ENCODE measurements around the gene SPATA24. TPM values are rescaled to one million over a fixed set of nuclear protein-coding genes. Genes with fewer than 3 reads are reported as not detected.

SPATA24 gene
- total and polyA plus RNA-seq, 2 of the 13 experiments (the other 11 are each of a cell fraction or from before 2014, with no cell fraction given), result 6.0 to 11.1 TPM

DNA sequence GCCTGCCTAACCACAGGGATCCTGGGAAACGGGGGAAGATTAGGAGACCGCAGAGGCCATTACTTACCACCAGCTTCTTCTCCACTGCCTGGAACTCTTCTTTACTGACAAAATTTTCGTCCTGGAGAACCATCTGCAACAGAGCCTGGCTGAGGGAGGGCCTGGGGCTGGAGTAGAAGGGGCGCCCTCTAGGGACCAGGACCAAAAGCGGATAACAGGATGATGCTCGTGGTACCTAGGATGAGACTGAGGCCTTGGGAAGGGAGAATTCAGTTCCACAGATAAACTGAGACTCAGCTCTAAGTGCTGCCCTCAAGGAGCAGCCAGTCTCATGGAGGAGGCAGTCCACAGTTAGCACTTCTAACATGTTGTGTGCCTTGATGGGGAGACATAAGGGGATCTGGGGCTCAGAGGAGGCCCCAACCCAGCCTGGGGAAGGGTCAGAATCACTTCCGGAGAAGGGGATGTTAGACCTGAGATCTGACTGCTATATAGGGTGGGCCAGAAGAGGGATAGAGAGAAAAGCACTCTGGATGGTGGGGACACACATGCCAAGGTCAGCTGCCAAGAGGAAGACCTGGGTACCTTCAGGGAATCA, 1.2 kb downstream of the SPATA24 start:
- H3K4me2 ChIP-seq (ENCODE audit: low read depth, low read length), result peak overlapping the region; percentile 99
- H3K4me3 ChIP-seq (replicated peaks in 1 of 3; ENCODE audit: insufficient read depth in 1 of 3, low read depth in 2 of 3, low read length in 3 of 3), result no peak overlapping the region
- in situ Hi-C loops (cut with HindIII; ENCODE audit: extremely low pct_ligation_motif_present, low pct_unique_long_range_greater_than_20kb), result no loop called here
- H4K20me1 ChIP-seq (ENCODE audit: insufficient read depth, low read length), result no peaks in the 10 kb centered on the region; the same call in 1 of the 2 replicates
- intact Hi-C loops (cut with micrococcal nuclease; ENCODE audit: unreplicated experiment), result loop anchor here (2.0 kb wide), 1 partner anchor 18 kb away; no protein-coding TSS in a partner anchor
- no TSS peak for BruUV-seq (replicated peaks)
- ChIA-PET POLR2A (interaction anchor here (0.8 to 1.3 kb wide), 5 partner anchors 8 to 36 kb away, joined by 3 to 4 read pairs (median 3); partner anchors contain the start of gene SLC23A1), CTCF (ENCODE audit: low intra/inter-chr PET ratio, low total read pairs) (interaction anchor here (1.6 kb wide), 1 partner anchor 17 kb away, joined by 6 read pairs; no protein-coding TSS in a partner anchor)
- WGBS (ENCODE audit: low lambda C conversion rate), result 47% methylated on average over 7 of the region's 7 CpGs
- H2AFZ ChIP-seq (ENCODE audit: low read length), result no peak overlapping the region
- no peak overlapping the region for H3K27ac ChIP-seq (ENCODE audit: extremely low read length, insufficient read depth, low read length)
- H3K27me3 ChIP-seq (ENCODE audit: control insufficient read depth in 1 of 2, insufficient read depth in 2 of 2, low read length in 2 of 2), result no peaks in the 10 kb centered on the region
- H3K36me3 ChIP-seq (replicated peaks in 1 of 2; ENCODE audit: control insufficient read depth in 1 of 2, insufficient read depth in 2 of 2, low read length in 2 of 2), result no peaks in the 10 kb centered on the region; a peak in 2 of 5 replicates
- H3K9ac ChIP-seq (ENCODE audit: insufficient read depth, low read depth, low read length), result no peak overlapping the region; the same call in 1 of the 2 replicates
- H3K9me3 ChIP-seq (ENCODE audit: low read length), result no peaks in the 10 kb centered on the region
- ATAC-seq (peak; percentile 46), FAIRE-seq (peak; percentile 15), DNase-seq (ENCODE audit: low spot score) (peak; percentile 49)
- peaks cover 45% of the 10 kb centered on the region for H3K4me1 ChIP-seq (ENCODE audit: insufficient read depth, low read length)
- peaks cover 2% of the 10 kb centered on the region for H3K79me2 ChIP-seq (ENCODE audit: insufficient read depth, low read length)
- TF ChIP-seq, protein P1, sequence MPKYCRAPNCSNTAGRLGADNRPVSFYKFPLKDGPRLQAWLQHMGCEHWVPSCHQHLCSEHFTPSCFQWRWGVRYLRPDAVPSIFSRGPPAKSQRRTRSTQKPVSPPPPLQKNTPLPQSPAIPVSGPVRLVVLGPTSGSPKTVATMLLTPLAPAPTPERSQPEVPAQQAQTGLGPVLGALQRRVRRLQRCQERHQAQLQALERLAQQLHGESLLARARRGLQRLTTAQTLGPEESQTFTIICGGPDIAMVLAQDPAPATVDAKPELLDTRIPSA (CRISPR knock-in tag; IDR thresholded peaks at IDR 0.05; ENCODE audit: borderline replicate concordance), result no peak
- TF ChIP-seq, protein P2, sequence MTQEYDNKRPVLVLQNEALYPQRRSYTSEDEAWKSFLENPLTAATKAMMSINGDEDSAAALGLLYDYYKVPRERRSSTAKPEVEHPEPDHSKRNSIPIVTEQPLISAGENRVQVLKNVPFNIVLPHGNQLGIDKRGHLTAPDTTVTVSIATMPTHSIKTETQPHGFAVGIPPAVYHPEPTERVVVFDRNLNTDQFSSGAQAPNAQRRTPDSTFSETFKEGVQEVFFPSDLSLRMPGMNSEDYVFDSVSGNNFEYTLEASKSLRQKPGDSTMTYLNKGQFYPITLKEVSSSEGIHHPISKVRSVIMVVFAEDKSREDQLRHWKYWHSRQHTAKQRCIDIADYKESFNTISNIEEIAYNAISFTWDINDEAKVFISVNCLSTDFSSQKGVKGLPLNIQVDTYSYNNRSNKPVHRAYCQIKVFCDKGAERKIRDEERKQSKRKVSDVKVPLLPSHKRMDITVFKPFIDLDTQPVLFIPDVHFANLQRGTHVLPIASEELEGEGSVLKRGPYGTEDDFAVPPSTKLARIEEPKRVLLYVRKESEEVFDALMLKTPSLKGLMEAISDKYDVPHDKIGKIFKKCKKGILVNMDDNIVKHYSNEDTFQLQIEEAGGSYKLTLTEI (CRISPR knock-in tag; conservative IDR thresholded peaks at IDR 0.05), result no peak
- TF ChIP-seq ZNF724P (CRISPR knock-in tag; IDR thresholded peaks at IDR 0.05; ENCODE audit: borderline replicate concordance), result no peak
- TF ChIP-seq, protein P3, sequence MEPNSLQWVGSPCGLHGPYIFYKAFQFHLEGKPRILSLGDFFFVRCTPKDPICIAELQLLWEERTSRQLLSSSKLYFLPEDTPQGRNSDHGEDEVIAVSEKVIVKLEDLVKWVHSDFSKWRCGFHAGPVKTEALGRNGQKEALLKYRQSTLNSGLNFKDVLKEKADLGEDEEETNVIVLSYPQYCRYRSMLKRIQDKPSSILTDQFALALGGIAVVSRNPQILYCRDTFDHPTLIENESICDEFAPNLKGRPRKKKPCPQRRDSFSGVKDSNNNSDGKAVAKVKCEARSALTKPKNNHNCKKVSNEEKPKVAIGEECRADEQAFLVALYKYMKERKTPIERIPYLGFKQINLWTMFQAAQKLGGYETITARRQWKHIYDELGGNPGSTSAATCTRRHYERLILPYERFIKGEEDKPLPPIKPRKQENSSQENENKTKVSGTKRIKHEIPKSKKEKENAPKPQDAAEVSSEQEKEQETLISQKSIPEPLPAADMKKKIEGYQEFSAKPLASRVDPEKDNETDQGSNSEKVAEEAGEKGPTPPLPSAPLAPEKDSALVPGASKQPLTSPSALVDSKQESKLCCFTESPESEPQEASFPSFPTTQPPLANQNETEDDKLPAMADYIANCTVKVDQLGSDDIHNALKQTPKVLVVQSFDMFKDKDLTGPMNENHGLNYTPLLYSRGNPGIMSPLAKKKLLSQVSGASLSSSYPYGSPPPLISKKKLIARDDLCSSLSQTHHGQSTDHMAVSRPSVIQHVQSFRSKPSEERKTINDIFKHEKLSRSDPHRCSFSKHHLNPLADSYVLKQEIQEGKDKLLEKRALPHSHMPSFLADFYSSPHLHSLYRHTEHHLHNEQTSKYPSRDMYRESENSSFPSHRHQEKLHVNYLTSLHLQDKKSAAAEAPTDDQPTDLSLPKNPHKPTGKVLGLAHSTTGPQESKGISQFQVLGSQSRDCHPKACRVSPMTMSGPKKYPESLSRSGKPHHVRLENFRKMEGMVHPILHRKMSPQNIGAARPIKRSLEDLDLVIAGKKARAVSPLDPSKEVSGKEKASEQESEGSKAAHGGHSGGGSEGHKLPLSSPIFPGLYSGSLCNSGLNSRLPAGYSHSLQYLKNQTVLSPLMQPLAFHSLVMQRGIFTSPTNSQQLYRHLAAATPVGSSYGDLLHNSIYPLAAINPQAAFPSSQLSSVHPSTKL (CRISPR knock-in tag; IDR thresholded peaks at IDR 0.05), result 0 out of 2 replicates have a peak, but pooled peaks have one; percentile 22
- no peak for TF ChIP-seq ZNF232 (CRISPR knock-in tag; IDR thresholded peaks at IDR 0.05; ENCODE audit: borderline replicate concordance)
- TF ChIP-seq, protein P4, sequence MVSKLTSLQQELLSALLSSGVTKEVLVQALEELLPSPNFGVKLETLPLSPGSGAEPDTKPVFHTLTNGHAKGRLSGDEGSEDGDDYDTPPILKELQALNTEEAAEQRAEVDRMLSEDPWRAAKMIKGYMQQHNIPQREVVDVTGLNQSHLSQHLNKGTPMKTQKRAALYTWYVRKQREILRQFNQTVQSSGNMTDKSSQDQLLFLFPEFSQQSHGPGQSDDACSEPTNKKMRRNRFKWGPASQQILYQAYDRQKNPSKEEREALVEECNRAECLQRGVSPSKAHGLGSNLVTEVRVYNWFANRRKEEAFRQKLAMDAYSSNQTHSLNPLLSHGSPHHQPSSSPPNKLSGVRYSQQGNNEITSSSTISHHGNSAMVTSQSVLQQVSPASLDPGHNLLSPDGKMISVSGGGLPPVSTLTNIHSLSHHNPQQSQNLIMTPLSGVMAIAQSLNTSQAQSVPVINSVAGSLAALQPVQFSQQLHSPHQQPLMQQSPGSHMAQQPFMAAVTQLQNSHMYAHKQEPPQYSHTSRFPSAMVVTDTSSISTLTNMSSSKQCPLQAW (CRISPR knock-in tag; IDR thresholded peaks at IDR 0.05), result 0 out of 2 replicates have a peak, but pooled peaks have one; percentile 24
- no peak for TF ChIP-seq MTF1 (CRISPR knock-in tag; IDR thresholded peaks at IDR 0.05)
- no peak for TF ChIP-seq ZNF136 (CRISPR knock-in tag; IDR thresholded peaks at IDR 0.05; ENCODE audit: low read depth)
- no peak for TF ChIP-seq ZNF678 (CRISPR knock-in tag; IDR thresholded peaks at IDR 0.05)
- TF ChIP-seq, protein P5, sequence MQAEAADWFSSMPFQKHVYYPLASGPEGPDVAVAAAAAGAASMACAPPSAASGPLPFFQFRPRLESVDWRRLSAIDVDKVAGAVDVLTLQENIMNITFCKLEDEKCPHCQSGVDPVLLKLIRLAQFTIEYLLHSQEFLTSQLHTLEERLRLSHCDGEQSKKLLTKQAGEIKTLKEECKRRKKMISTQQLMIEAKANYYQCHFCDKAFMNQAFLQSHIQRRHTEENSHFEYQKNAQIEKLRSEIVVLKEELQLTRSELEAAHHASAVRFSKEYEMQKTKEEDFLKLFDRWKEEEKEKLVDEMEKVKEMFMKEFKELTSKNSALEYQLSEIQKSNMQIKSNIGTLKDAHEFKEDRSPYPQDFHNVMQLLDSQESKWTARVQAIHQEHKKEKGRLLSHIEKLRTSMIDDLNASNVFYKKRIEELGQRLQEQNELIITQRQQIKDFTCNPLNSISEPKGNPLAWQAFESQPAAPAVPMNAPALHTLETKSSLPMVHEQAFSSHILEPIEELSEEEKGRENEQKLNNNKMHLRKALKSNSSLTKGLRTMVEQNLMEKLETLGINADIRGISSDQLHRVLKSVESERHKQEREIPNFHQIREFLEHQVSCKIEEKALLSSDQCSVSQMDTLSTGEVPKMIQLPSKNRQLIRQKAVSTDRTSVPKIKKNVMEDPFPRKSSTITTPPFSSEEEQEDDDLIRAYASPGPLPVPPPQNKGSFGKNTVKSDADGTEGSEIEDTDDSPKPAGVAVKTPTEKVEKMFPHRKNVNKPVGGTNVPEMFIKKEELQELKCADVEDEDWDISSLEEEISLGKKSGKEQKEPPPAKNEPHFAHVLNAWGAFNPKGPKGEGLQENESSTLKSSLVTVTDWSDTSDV (CRISPR knock-in tag; IDR thresholded peaks at IDR 0.05), result no peak
- peak; percentile 54; the same call in 1 of the 2 replicates for TF ChIP-seq HDAC2 (CRISPR knock-in tag; IDR thresholded peaks at IDR 0.05)

Data from HepG2 (cell line).